H54 (cell line): ENCODE measurements around the gene KRTAP4-12.

Experiments used
- DNase-seq: peaks from one replicate; pipeline ENCODE4 v3.0.0; 2011; ENCODE audit warnings: low spot score, mixed read lengths; ENCODE audit not compliant: insufficient read length
- FAIRE-seq: peaks from 3 replicates; lab custom pipeline; 2011; peaks lifted over from hg19 to GRCh38; lab: Jason Lieb, UNC
- POLR2A ChIP-seq: IDR thresholded peaks from 2 replicates; pipeline ENCODE4 v1.6.1; 2011; ENCODE audit warnings: low read depth, mild to moderate bottlenecking, low read length

KRTAP4-12 gene

DNA sequence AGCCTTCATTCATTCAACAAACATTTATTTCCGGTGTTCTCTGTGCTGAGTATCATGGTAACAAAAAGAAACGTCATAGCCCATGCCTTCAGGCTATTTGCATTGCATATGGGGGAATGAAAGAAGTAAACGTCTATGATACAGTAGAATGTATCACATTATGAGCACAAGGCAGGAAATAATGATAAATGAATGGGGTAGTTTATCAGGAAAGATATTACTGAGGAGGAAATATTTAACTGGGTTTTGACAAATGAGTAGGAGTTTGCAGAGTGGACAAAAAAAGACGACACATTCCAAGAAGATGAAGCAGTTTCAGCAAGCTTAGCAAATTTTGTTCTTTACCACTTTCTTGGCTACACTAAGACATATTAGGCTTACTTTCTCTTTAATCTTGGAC, 41.4 kb downstream of the KRTAP4-12 start:
- DNase-seq (no peak), FAIRE-seq (no peak)
- no peak for TF ChIP-seq POLR2A

- DNase-seq (no peak), FAIRE-seq (no peak)
- TF ChIP-seq POLR2A: no peak
These were observed 47.2 kb downstream of the KRTAP4-12 start for GRCh38 chr17:41076788-41077187.

DNA sequence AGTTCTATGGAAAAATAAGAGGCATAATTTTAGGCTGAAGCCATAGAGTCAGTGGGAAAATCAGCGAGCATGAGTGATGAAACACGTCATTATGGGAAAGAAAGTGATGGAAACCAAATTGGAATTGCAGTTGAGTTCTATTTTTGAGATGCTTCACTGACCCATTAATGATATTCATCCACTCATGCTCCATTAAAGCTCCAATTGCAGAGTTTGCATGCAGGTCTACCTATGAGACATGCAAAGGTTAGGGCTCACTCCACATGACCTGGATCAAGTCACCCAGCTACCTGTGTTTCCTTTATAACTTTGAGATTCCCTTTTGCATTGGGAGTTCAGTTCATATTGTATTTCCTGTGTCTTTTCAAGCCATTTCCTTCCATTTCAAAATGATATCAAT, 50.3 kb downstream of the KRTAP4-12 start:
- DNase-seq (no peak), FAIRE-seq (no peak)
- TF ChIP-seq POLR2A: no peak
